ENCODE results near the gene TAF7L.

GRCh38 chrX:101257448-101258258, 33.5 kb downstream of the TAF7L start:
- TF ChIP-seq CTCF (IDR thresholded peaks at IDR 0.05; ENCODE audit: borderline replicate concordance, extremely low read depth, low read length, poor library complexity, severe bottlenecking) (no peak), EZH2 (IDR thresholded peaks at IDR 0.05; ENCODE audit: borderline replicate concordance, low read depth, low read length, severe bottlenecking) (no peak)
